GM12891 (cell line): ENCODE data around the gene DPH1.

Source experiments
- PAX5 ChIP-seq: IDR thresholded peaks from 2 replicates; pipeline ENCODE4 v1.6.1; 2011; ENCODE audit warnings: low read length, moderate library complexity, mild to moderate bottlenecking; ENCODE audit not compliant: insufficient read depth, severe bottlenecking
- POLR2A ChIP-seq: IDR thresholded peaks from 2 replicates; pipeline ENCODE4 v1.6.1; 2011; ENCODE audit warnings: low read depth, low read length, control low read depth

GRCh38 chr17:2047590-2047989 is 17.6 kb downstream of the DPH1 start:
- no peak for TF ChIP-seq PAX5
- TF ChIP-seq POLR2A = no peak
